GM23338 (cell line): ENCODE results near the gene CHMP5. TPM values are rescaled to one million over a fixed set of nuclear protein-coding genes. Genes with fewer than 3 reads are reported as not detected.
A peak's percentile ranks its signal among the peaks of the same experiment; 100 is the strongest.

Experiments
- ATAC-seq: fragments of 200-7000 bp; cut with Tn5 transposase; 3 replicates; pipeline ENCODE4 v1.9.1; 2020
- DNase-seq: peaks from one replicate; pipeline ENCODE4 v3.0.0-alpha.2; 2015; ENCODE audit warnings: low spot score
- H2AFZ ChIP-seq: fragments of 200-600 bp; sonication (generic); 2 replicates; pipeline ENCODE4 v1.8.0; 2016; ENCODE audit warnings: antibody characterized with exemption, mild to moderate bottlenecking, moderate library complexity
- H3F3A ChIP-seq: fragments of 200-600 bp; sonication (generic); replicated peaks from 2 replicates; pipeline ENCODE4 v1.8.0; 2017; ENCODE audit warnings: antibody characterized with exemption, mixed run types, low read depth
- H3K27ac ChIP-seq: fragments of 200-600 bp; sonication (generic); 2 replicates; pipeline ENCODE4 v1.6.1; 2016; ENCODE audit warnings: low read depth
- H3K27me3 ChIP-seq: fragments of 200-600 bp; sonication (generic); 2 replicates; pipeline ENCODE4 v1.8.0; 2016; ENCODE audit warnings: mild to moderate bottlenecking, mixed run types, moderate library complexity; ENCODE audit not compliant: insufficient read depth
- H3K36me3 ChIP-seq: fragments of 200-600 bp; sonication (generic); 2 replicates; pipeline ENCODE4 v1.8.0; 2016; ENCODE audit warnings: mild to moderate bottlenecking; ENCODE audit not compliant: insufficient read depth
- H3K4me1 ChIP-seq: fragments of 200-600 bp; sonication (generic); 2 replicates; pipeline ENCODE4 v1.8.0; 2016; ENCODE audit warnings: mild to moderate bottlenecking, moderate library complexity; ENCODE audit not compliant: insufficient read depth
- H3K4me2 ChIP-seq: fragments of 200-600 bp; sonication (generic); 2 replicates; pipeline ENCODE4 v1.7.1; 2017; ENCODE audit warnings: mixed run types
- H3K4me3 ChIP-seq: fragments of 200-600 bp; sonication (generic); 2 replicates; pipeline ENCODE4 v1.6.1; 2016; ENCODE audit warnings: mixed run types
- H3K79me2 ChIP-seq: fragments of 200-600 bp; sonication (generic); replicated peaks from 2 replicates; pipeline ENCODE4 v1.8.0; 2017; ENCODE audit warnings: mild to moderate bottlenecking; ENCODE audit not compliant: insufficient read depth
- H3K9me2 ChIP-seq: fragments of 200-600 bp; sonication (generic); 2 replicates; pipeline ENCODE4 v1.8.0; 2017; ENCODE audit not compliant: insufficient read depth
- H4K20me1 ChIP-seq: fragments of 200-600 bp; sonication (generic); replicated peaks from 2 replicates; pipeline ENCODE4 v1.8.0; 2017; ENCODE audit warnings: mild to moderate bottlenecking; ENCODE audit not compliant: insufficient read depth
- H3K27ac Mint-ChIP-seq: 2 replicates; pipeline ENCODE4 v1.8.0; 2020; ENCODE audit warnings: inconsistent platforms, mild to moderate bottlenecking, moderate library complexity, mixed read lengths
- H3K27me3 Mint-ChIP-seq: 3 replicates; pipeline ENCODE4 v1.8.0; 2022; ENCODE audit warnings: low read depth, mild to moderate bottlenecking, moderate library complexity, mixed read lengths, inconsistent platforms; ENCODE audit not compliant: insufficient read depth, poor library complexity
- H3K36me3 Mint-ChIP-seq: 3 replicates; pipeline ENCODE4 v1.8.0; 2021; ENCODE audit warnings: low read depth, mild to moderate bottlenecking, inconsistent platforms, moderate library complexity, mixed read lengths
- H3K4me1 Mint-ChIP-seq: 3 replicates; pipeline ENCODE4 v1.8.0; 2020; ENCODE audit warnings: mild to moderate bottlenecking, inconsistent platforms, mixed read lengths
- H3K4me3 Mint-ChIP-seq: 3 replicates; pipeline ENCODE4 v1.8.0; 2021; ENCODE audit warnings: moderate library complexity, mild to moderate bottlenecking, inconsistent platforms, mixed read lengths
- H3K9me3 Mint-ChIP-seq: 3 replicates; pipeline ENCODE4 v1.8.0; 2020; ENCODE audit warnings: moderate library complexity, mild to moderate bottlenecking, inconsistent platforms, mixed read lengths
- CREB1 ChIP-seq: fragments of 250-450 bp; sonication (Bioruptor Pico); IDR thresholded peaks from 2 replicates; pipeline ENCODE4 v1.5.0; 2020; ENCODE audit warnings: low read depth, mild to moderate bottlenecking, moderate library complexity
- EZH2phosphoT487 ChIP-seq: fragments of 200-600 bp; sonication (generic); IDR thresholded peaks from one replicate; pipeline ENCODE4 v1.8.1; 2018; ENCODE audit warnings: antibody characterized with exemption; ENCODE audit not compliant: unreplicated experiment
- JUNB ChIP-seq: IDR thresholded peaks from one replicate; pipeline ENCODE4 v1.6.1; 2016; ENCODE audit warnings: antibody characterized with exemption; ENCODE audit not compliant: unreplicated experiment
- NANOG ChIP-seq: IDR thresholded peaks from 2 replicates; pipeline ENCODE4 v1.6.1; 2016; ENCODE audit warnings: antibody characterized with exemption, borderline replicate concordance
- STAT1 ChIP-seq: IDR thresholded peaks from one replicate; pipeline ENCODE4 v1.6.1; 2016; ENCODE audit warnings: antibody characterized with exemption; ENCODE audit not compliant: unreplicated experiment
- ZNF114 ChIP-seq: fragments of 250-450 bp; sonication (Bioruptor Pico); IDR thresholded peaks from 2 replicates; pipeline ENCODE4 v1.5.0; 2020; ENCODE audit warnings: mild to moderate bottlenecking, moderate library complexity
- ZNF462 ChIP-seq: fragments of 250-450 bp; sonication (Bioruptor Pico); IDR thresholded peaks from 2 replicates; pipeline ENCODE4 v1.5.0; 2020; ENCODE audit warnings: mild to moderate bottlenecking, moderate library complexity
- polyA plus RNA-seq: library from polyadenylated mRNA; unstranded; fragments of >200 nt; fragmentation: Nextera tagmentation; extraction: Ambion mirVana; gene quantifications from 2 replicates; pipeline ENCODE4 v1.2.1, GENCODE V29; 2016
- total RNA-seq: library from RNA; depleted of rRNA; stranded (reverse); fragments of >200 nt; shearing (Covaris generic); gene quantifications from 2 replicates; pipeline ENCODE4 v1.2.3, GENCODE V29; 2014
- TF ChIP-seq, protein P1 (sequence below): IDR thresholded peaks from 2 replicates; pipeline ENCODE4 v1.6.1; 2016; ENCODE audit warnings: antibody characterized with exemption
- TF ChIP-seq, protein P2 (sequence below), 2 experiments: fragments of 200-600 bp in 1 of 2; sonication (generic) in 1 of 2; conservative IDR thresholded peaks; 2 replicates each; pipeline versions ENCODE4 v1.5.1 to v1.6.1; 2016 to 2017; ENCODE audit warnings: antibody characterized with exemption in 2 of 2, low read depth in 2 of 2, mild to moderate bottlenecking in 2 of 2, moderate library complexity in 1 of 2

The CHMP5 gene
- total and polyA plus RNA-seq, 2 experiments from 2014 or later: 30.9 to 77.8 TPM

DNA sequence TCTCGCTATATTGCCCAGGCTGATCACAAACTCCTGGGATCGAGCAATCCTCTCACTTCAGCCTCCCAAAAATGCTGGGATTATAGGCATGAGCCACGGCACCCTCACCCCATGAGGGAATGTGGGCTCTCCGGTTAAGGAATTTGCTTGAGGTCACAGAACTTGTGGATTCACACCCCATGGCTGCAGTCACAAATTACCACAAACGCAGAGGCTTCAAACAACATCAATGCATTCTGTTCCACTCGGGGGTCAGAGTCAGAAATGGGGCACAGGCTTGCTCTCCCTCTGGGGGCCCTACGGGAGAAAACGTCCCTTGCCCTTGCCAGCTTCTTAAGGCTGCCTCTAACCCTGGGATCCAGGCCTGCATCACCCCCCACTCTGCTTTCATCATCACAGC lies 37.1 kb upstream of the CHMP5 start:
- ATAC-seq: no peak
- no peaks in the 10 kb centered on the region for H3K9me2 ChIP-seq
- peaks cover 5% of the 10 kb centered on the region for H3K27me3 Mint-ChIP-seq
- H3F3A ChIP-seq: no peaks in the 10 kb centered on the region
- peak; percentile 44 for DNase-seq
- H3K4me3 Mint-ChIP-seq: no peak overlapping the region
- H3K36me3 Mint-ChIP-seq: no peaks in the 10 kb centered on the region
- H3K27ac ChIP-seq: no peak overlapping the region
- no peaks in the 10 kb centered on the region for H3K79me2 ChIP-seq
- no peaks in the 10 kb centered on the region for H4K20me1 ChIP-seq
- no peak overlapping the region for H3K4me2 ChIP-seq
- no peak overlapping the region for H3K4me3 ChIP-seq
- TF ChIP-seq ZNF114 (CRISPR knock-in tag): no peak
- TF ChIP-seq NANOG: no peak
- no peak for TF ChIP-seq JUNB
- no peak overlapping the region for H3K27ac Mint-ChIP-seq
- no peaks in the 10 kb centered on the region for H3K4me1 ChIP-seq
- no peaks in the 10 kb centered on the region for H3K27me3 ChIP-seq
- no peaks in the 10 kb centered on the region for H3K36me3 ChIP-seq
- no peaks in the 10 kb centered on the region for H3K9me3 Mint-ChIP-seq
- H3K4me1 Mint-ChIP-seq: peaks cover 6% of the 10 kb centered on the region; the same call in 1 of the 3 replicates
- H2AFZ ChIP-seq: peak overlapping the region; percentile 66; the same call in 1 of the 2 replicates

DNA sequence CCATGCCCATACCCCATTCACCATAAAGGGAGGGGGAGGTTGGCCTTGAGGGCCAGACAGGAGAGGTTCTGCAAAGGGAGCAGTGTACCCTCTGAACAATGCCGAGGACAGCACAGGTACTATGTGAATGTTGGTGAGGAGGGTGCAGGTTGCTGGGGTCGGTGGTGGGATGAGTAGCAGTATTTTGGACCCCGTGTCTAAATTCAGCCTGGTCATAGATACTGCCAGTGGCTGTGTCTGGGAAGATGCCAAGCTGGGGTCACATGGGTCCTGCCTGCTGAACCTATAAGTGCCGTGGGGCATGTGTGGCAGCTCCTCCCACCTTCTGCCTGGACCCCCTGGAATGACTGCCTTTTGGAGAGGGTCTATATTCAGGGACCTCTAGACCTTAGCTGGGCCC lies 36.2 kb upstream of the CHMP5 start:
- Histone ChIP-seq H3K79me2 (no peaks in the 10 kb centered on the region), H3K4me1 (no peaks in the 10 kb centered on the region), H3K36me3 (no peaks in the 10 kb centered on the region), H3K4me2 (no peak overlapping the region), H3K9me2 (no peaks in the 10 kb centered on the region), H4K20me1 (no peaks in the 10 kb centered on the region), H3F3A (no peaks in the 10 kb centered on the region), H3K27me3 (no peaks in the 10 kb centered on the region), H3K4me3 (no peak overlapping the region), H3K27ac (no peak overlapping the region), H2AFZ (no peak overlapping the region)
- Mint-ChIP-seq H3K4me3 (no peak overlapping the region), H3K36me3 (no peaks in the 10 kb centered on the region), H3K27ac (no peak overlapping the region), H3K27me3 (peaks cover 7% of the 10 kb centered on the region), H3K9me3 (no peaks in the 10 kb centered on the region; the same call in 2 of the 3 replicates), H3K4me1 (peaks cover 6% of the 10 kb centered on the region; the same call in 1 of the 3 replicates)
- no peak for DNase-seq
- TF ChIP-seq ZNF462 (CRISPR knock-in tag): no peak
- no peak for TF ChIP-seq EZH2phosphoT487
- TF ChIP-seq CREB1 (CRISPR knock-in tag): no peak
- TF ChIP-seq, protein P1, sequence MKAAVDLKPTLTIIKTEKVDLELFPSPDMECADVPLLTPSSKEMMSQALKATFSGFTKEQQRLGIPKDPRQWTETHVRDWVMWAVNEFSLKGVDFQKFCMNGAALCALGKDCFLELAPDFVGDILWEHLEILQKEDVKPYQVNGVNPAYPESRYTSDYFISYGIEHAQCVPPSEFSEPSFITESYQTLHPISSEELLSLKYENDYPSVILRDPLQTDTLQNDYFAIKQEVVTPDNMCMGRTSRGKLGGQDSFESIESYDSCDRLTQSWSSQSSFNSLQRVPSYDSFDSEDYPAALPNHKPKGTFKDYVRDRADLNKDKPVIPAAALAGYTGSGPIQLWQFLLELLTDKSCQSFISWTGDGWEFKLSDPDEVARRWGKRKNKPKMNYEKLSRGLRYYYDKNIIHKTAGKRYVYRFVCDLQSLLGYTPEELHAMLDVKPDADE: no peak
- no peak for TF ChIP-seq STAT1
- no peak for TF ChIP-seq ZNF114 (CRISPR knock-in tag)
- TF ChIP-seq JUNB: no peak
- TF ChIP-seq, protein P2, sequence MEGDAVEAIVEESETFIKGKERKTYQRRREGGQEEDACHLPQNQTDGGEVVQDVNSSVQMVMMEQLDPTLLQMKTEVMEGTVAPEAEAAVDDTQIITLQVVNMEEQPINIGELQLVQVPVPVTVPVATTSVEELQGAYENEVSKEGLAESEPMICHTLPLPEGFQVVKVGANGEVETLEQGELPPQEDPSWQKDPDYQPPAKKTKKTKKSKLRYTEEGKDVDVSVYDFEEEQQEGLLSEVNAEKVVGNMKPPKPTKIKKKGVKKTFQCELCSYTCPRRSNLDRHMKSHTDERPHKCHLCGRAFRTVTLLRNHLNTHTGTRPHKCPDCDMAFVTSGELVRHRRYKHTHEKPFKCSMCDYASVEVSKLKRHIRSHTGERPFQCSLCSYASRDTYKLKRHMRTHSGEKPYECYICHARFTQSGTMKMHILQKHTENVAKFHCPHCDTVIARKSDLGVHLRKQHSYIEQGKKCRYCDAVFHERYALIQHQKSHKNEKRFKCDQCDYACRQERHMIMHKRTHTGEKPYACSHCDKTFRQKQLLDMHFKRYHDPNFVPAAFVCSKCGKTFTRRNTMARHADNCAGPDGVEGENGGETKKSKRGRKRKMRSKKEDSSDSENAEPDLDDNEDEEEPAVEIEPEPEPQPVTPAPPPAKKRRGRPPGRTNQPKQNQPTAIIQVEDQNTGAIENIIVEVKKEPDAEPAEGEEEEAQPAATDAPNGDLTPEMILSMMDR (conservative IDR thresholded peaks at IDR 0.05; ENCODE audit: low read depth in 2 of 2): no peak
- ATAC-seq: no peak
